Osteocyte (in vitro differentiated cells): ENCODE measurements around the gene CMC2. TPM values are rescaled to one million over a fixed set of nuclear protein-coding genes. Genes with fewer than 3 reads are reported as not detected.
A peak's percentile ranks its signal among the peaks of the same experiment; 100 is the strongest.

ENCODE experiments used
- DNase-seq: peaks from one replicate; pipeline ENCODE4 v3.0.0; 2021; ENCODE audit warnings: mixed read lengths; ENCODE audit not compliant: unreplicated experiment; ENCODE audit errors: extremely low spot score
- H3K27ac Mint-ChIP-seq: one replicate; pipeline ENCODE4 v1.8.0; 2021; ENCODE audit warnings: mild to moderate bottlenecking, mixed read lengths; ENCODE audit not compliant: unreplicated experiment
- H3K27me3 Mint-ChIP-seq: one replicate; pipeline ENCODE4 v1.8.0; 2021; ENCODE audit warnings: mixed read lengths; ENCODE audit not compliant: unreplicated experiment
- H3K36me3 Mint-ChIP-seq: one replicate; pipeline ENCODE4 v1.8.0; 2021; ENCODE audit warnings: mixed read lengths; ENCODE audit not compliant: unreplicated experiment
- H3K4me1 Mint-ChIP-seq: one replicate; pipeline ENCODE4 v1.8.0; 2021; ENCODE audit warnings: mixed read lengths; ENCODE audit not compliant: unreplicated experiment
- H3K4me3 Mint-ChIP-seq: one replicate; pipeline ENCODE4 v1.8.0; 2021; ENCODE audit warnings: mild to moderate bottlenecking, moderate library complexity, mixed read lengths; ENCODE audit not compliant: unreplicated experiment
- H3K9me3 Mint-ChIP-seq: one replicate; pipeline ENCODE4 v1.8.0; 2021; ENCODE audit warnings: mixed read lengths; ENCODE audit not compliant: unreplicated experiment
- total RNA-seq: library from RNA; stranded (reverse); gene quantifications from 2 replicates; pipeline ENCODE4 v1.2.1, GENCODE V29; 2021
- TF ChIP-seq, protein P1 (sequence below): fragments of 200-600 bp; sonication (generic); IDR thresholded peaks from 2 replicates; pipeline ENCODE4 v1.5.0; 2021; ENCODE audit warnings: antibody characterized with exemption, mild to moderate bottlenecking, moderate library complexity

Gene CMC2
- total RNA-seq, 1 donor from 2014 or later, result 42.2 TPM

DNA sequence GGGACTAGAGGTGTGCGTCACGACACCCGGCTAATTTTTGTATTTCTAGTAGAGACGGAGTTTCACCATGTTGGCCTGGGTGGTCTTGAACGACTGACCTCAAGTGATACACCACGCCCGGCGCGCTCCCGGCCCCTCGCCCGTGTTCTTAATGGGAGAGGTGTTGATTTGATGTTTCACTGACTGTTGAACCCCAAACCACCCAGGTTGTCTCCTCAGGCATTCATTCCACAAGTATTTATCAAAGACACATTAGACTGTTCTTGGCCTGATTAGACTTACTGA, 1.8 kb upstream of the CMC2 start:
- H3K4me1 Mint-ChIP-seq, result peaks cover 34% of the 10 kb centered on the region
- peak overlapping the region; percentile 95 for H3K4me3 Mint-ChIP-seq
- no peaks in the 10 kb centered on the region for H3K36me3 Mint-ChIP-seq

DNA sequence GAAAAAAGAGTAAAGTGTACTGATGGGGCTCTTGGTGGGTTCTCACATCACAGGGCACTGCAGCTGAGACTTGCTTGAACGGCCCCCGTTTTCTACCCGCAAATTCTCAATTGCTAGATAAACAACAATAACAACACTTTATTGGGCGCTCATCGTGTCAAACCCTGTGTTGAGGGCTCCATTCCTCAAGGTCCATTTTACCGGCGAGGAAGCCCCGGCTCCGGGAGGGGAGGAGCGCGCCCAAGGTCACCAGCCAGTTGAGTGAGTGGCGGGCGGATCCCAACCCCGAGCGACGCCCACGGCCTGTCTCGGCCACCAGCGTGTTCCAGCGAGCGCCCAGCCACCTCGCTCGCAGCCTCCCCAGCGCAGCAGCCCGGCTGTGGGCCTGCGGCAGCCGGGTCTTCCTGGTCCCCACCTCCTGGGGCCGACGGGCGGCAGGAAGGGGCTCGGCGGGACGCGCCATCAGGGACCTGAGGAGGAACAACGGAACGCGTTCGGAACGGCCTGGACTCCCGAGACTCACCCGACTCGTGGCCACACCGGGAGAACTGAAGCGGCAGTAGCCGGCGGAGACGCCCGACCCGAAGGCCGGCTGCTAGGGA, 373 bp downstream of the CMC2 start:
- H3K27ac Mint-ChIP-seq, result peak overlapping the region; percentile 98
- no peaks in the 10 kb centered on the region for H3K9me3 Mint-ChIP-seq
- no peaks in the 10 kb centered on the region for H3K27me3 Mint-ChIP-seq
- peak overlapping the region; percentile 95 for H3K4me3 Mint-ChIP-seq
- DNase-seq, result peak; percentile 89
- H3K36me3 Mint-ChIP-seq, result no peaks in the 10 kb centered on the region
- peaks cover 38% of the 10 kb centered on the region for H3K4me1 Mint-ChIP-seq
- TF ChIP-seq, protein P1, sequence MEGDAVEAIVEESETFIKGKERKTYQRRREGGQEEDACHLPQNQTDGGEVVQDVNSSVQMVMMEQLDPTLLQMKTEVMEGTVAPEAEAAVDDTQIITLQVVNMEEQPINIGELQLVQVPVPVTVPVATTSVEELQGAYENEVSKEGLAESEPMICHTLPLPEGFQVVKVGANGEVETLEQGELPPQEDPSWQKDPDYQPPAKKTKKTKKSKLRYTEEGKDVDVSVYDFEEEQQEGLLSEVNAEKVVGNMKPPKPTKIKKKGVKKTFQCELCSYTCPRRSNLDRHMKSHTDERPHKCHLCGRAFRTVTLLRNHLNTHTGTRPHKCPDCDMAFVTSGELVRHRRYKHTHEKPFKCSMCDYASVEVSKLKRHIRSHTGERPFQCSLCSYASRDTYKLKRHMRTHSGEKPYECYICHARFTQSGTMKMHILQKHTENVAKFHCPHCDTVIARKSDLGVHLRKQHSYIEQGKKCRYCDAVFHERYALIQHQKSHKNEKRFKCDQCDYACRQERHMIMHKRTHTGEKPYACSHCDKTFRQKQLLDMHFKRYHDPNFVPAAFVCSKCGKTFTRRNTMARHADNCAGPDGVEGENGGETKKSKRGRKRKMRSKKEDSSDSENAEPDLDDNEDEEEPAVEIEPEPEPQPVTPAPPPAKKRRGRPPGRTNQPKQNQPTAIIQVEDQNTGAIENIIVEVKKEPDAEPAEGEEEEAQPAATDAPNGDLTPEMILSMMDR, result no peak

More for the DNA sequence above, 1.8 kb upstream of the CMC2 start:
- DNase-seq, result no peak
- no peaks in the 10 kb centered on the region for H3K27me3 Mint-ChIP-seq
- no peaks in the 10 kb centered on the region for H3K9me3 Mint-ChIP-seq
- H3K27ac Mint-ChIP-seq, result peak overlapping the region; percentile 98
- TF ChIP-seq, protein P1, result no peak

DNA sequence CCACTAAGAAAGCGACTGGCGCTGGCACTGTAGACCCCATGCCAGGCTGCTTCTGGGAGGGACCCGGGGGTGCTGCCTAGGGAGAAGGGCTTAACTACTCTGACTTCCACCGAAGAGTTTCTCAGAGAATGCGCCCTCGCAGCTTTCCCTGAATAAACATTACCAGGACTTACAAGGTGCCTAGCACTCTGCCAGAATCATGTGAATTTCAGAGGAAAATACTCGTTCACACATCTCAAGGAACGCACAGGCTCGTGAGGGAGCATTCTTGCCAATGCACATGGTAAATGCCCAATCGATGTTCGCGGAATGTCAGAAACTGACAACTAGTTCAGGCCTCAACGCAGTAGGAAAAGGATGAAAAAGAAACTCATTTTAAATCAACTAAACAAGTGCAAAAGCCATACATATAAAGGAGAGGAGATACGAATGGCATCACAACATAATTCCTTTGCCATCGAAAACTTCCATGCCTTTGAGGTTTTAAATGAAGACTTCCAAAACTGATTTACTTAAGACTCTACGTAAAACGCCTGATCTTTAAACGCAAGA, 999 bp downstream of the CMC2 start:
- no peaks in the 10 kb centered on the region for H3K36me3 Mint-ChIP-seq
- TF ChIP-seq, protein P1, result no peak
- H3K27ac Mint-ChIP-seq, result peak overlapping the region; percentile 98
- H3K4me1 Mint-ChIP-seq, result peaks cover 38% of the 10 kb centered on the region
- no peaks in the 10 kb centered on the region for H3K27me3 Mint-ChIP-seq
- no peaks in the 10 kb centered on the region for H3K9me3 Mint-ChIP-seq
- peak overlapping the region; percentile 95 for H3K4me3 Mint-ChIP-seq
- DNase-seq, result no peak

DNA sequence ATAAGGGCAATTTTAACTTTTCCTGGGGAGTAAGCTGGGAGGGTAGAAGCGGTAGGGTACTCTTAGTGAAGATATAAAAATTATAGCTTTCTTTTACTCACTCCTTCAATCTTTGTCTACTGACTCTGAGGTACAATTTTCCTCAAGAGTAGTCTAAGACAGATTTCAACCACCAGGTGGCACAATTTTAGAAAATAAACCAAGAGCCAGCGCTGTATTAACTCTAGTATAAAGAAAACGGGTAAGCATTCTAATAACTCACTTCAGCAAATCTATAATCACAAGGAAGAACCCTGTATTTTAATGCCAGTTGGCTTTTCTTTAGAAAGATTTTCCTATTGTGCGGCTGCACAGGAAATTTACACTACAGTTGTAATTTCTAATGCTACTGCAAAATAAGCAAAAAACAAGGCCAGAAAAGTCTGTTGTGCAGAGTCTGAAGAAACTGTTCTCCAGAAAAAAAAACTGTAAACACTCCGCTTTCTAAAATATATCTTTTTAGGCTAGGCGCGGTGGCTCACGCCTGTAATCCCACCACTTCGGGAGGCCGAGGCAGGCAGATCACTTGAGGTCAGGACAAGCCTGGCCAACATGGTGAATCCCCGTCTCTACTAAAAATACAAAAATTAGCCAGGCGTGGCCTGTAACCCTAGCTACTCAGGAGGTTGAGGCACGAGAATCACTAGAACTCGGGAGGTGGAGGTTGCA, 1.9 kb downstream of the CMC2 start:
- Mint-ChIP-seq H3K4me1 (peaks cover 39% of the 10 kb centered on the region), H3K4me3 (peak overlapping the region; percentile 70), H3K9me3 (no peaks in the 10 kb centered on the region), H3K36me3 (no peaks in the 10 kb centered on the region), H3K27ac (peak overlapping the region; percentile 98), H3K27me3 (no peaks in the 10 kb centered on the region)
- TF ChIP-seq, protein P1, result peak; percentile 76
- DNase-seq, result no peak
